Neuronal stem cell (in vitro differentiated cells): ENCODE measurements around the gene CHMP1B. TPM values are rescaled to one million over a fixed set of nuclear protein-coding genes. Genes with fewer than 3 reads are reported as not detected.

Source experiments
- DNase-seq: peaks from one replicate; pipeline ENCODE4 v3.0.0-alpha.2; 2013; ENCODE audit warnings: low spot score
- H2AFZ ChIP-seq: one replicate; pipeline ENCODE4 v1.6.1; 2013; ENCODE audit warnings: mild to moderate bottlenecking, low read length, inconsistent platforms
- H2AK5ac ChIP-seq: 2 replicates; pipeline ENCODE4 v1.6.1; 2013; ENCODE audit warnings: low read depth, mild to moderate bottlenecking, inconsistent platforms, low read length, moderate library complexity, mixed read lengths
- H2BK120ac ChIP-seq: 2 replicates; pipeline ENCODE4 v1.6.1; 2013; ENCODE audit warnings: low read depth, mild to moderate bottlenecking, inconsistent platforms, low read length, moderate library complexity, mixed read lengths
- H2BK12ac ChIP-seq: one replicate; pipeline ENCODE4 v1.6.1; 2013; ENCODE audit warnings: low read length, inconsistent platforms
- H2BK15ac ChIP-seq: 2 replicates; pipeline ENCODE4 v1.6.1; 2013; ENCODE audit warnings: mild to moderate bottlenecking, low read length, inconsistent platforms, mixed read lengths
- H2BK5ac ChIP-seq: one replicate; pipeline ENCODE4 v1.6.1; 2013; ENCODE audit warnings: inconsistent platforms, mild to moderate bottlenecking, low read length, moderate library complexity
- H3K14ac ChIP-seq: one replicate; pipeline ENCODE4 v1.6.1; 2013; ENCODE audit warnings: low read length, inconsistent platforms
- H3K18ac ChIP-seq: 2 replicates; pipeline ENCODE4 v1.6.1; 2013; ENCODE audit warnings: low read length, inconsistent platforms
- H3K23ac ChIP-seq: 2 replicates; pipeline ENCODE4 v1.6.1; 2013; ENCODE audit warnings: low read depth, mild to moderate bottlenecking, mixed read lengths, low read length, inconsistent platforms; ENCODE audit not compliant: poor library complexity
- H3K27ac ChIP-seq: replicated peaks from 3 replicates; pipeline ENCODE4 v1.5.1; 2013; ENCODE audit warnings: low read length, inconsistent platforms
- H3K27me3 ChIP-seq, 3 experiments: 2 replicates each; pipeline ENCODE4 v1.6.1; 2013; ENCODE audit warnings: low read length in 3 of 3, mild to moderate bottlenecking in 2 of 3, inconsistent platforms in 1 of 3, low read depth in 1 of 3, mixed read lengths in 1 of 3, moderate library complexity in 1 of 3; ENCODE audit not compliant: control insufficient read depth in 3 of 3, insufficient read depth in 3 of 3
- H3K36me3 ChIP-seq, 2 donors: replicated peaks in 1 of 2; 2 replicates each; pipeline ENCODE4 v1.6.1; 2013; ENCODE audit warnings: low read length in 2 of 2; ENCODE audit not compliant: control insufficient read depth in 2 of 2, insufficient read depth in 2 of 2
- H3K4ac ChIP-seq: 2 replicates; pipeline ENCODE4 v1.6.1; 2013; ENCODE audit warnings: inconsistent platforms, mild to moderate bottlenecking, low read length, moderate library complexity
- H3K4me1 ChIP-seq, 2 donors: 1 replicate in 1 of 2; 2 replicates in 1 of 2; pipeline ENCODE4 v1.6.1; 2013; ENCODE audit warnings: low read length in 2 of 2, low read depth in 1 of 2; ENCODE audit not compliant: control insufficient read depth in 2 of 2, insufficient read depth in 1 of 2
- H3K4me2 ChIP-seq: one replicate; pipeline ENCODE4 v1.6.1; 2013; ENCODE audit warnings: mild to moderate bottlenecking, low read length, inconsistent platforms; ENCODE audit not compliant: insufficient read depth, poor library complexity, severe bottlenecking
- H3K4me3 ChIP-seq, 2 donors: 2 replicates each; pipeline ENCODE4 v1.5.1; 2013; ENCODE audit warnings: low read length in 2 of 2, mild to moderate bottlenecking in 2 of 2, inconsistent platforms in 1 of 2, moderate library complexity in 1 of 2
- H3K79me1 ChIP-seq: one replicate; pipeline ENCODE4 v1.6.1; 2013; ENCODE audit warnings: low read depth, mild to moderate bottlenecking, inconsistent platforms, low read length, moderate library complexity
- H3K9ac ChIP-seq: one replicate; pipeline ENCODE4 v1.6.1; 2013; ENCODE audit warnings: mild to moderate bottlenecking, low read depth, low read length, inconsistent platforms; ENCODE audit not compliant: poor library complexity
- H3K9me3 ChIP-seq, 2 donors: replicated peaks in 1 of 2; 2 replicates each; pipeline versions ENCODE3 to v1.6.1; 2013; ENCODE audit warnings: low read length in 2 of 2, mild to moderate bottlenecking in 2 of 2, inconsistent platforms in 1 of 2, low read depth in 1 of 2, mixed read lengths in 1 of 2, moderate library complexity in 1 of 2; ENCODE audit not compliant: control insufficient read depth in 2 of 2, insufficient read depth in 1 of 2
- H4K8ac ChIP-seq: one replicate; pipeline ENCODE4 v1.6.1; 2013; ENCODE audit warnings: low read depth, mild to moderate bottlenecking, inconsistent platforms, low read length, moderate library complexity
- H4K91ac ChIP-seq: one replicate; pipeline ENCODE4 v1.6.1; 2013; ENCODE audit warnings: low read length, low read depth, mild to moderate bottlenecking, inconsistent platforms; ENCODE audit not compliant: poor library complexity
- WGBS, 2 donors: extraction: QIAGEN DNeasy Blood & Tissue Kit; methylation state at CpG; one replicate each; pipeline ENCODE4 v1.1.7; 2013; ENCODE audit warnings: missing lambda C conversion rate in 2 of 2, mixed read lengths in 1 of 2; ENCODE audit not compliant: insufficient read length in 2 of 2, insufficient replicate concordance in 1 of 2; ENCODE audit errors: extremely low coverage in 2 of 2; 5-methylcytosine and 5-hydroxymethylcytosine counted together
- polyA plus RNA-seq, 2 experiments: library from polyadenylated mRNA; stranded (reverse); fragments of 200-250 nt; gene quantifications; one replicate each; pipeline ENCODE4 v1.2.3, GENCODE V29; 2013

Gene CHMP1B
- 31.5 TPM for polyA plus RNA-seq (2013, experiment 1 of 2)
- polyA plus RNA-seq (2013, experiment 2 of 2): 31.3 TPM

- Histone ChIP-seq H3K79me1 (peaks cover 7% of the 10 kb centered on the region), H3K23ac (peak within 1 kb of the TSS; percentile 92), H3K4ac (no peak within 1 kb of the TSS), H2AK5ac (no peak within 1 kb of the TSS), H2BK120ac (no peak within 1 kb of the TSS), H3K36me3 (peaks cover 0 to 13% of the 10 kb centered on the region in 2 donors), H3K9ac (peak within 1 kb of the TSS; percentile 91), H3K27me3 (no peaks in the 10 kb centered on the region), H4K8ac (no peak within 1 kb of the TSS), H3K14ac (peak within 1 kb of the TSS; percentile 51), H4K91ac (no peak within 1 kb of the TSS), H2BK5ac (peak within 1 kb of the TSS; percentile 61), H3K4me3 (peak within 1 kb of the TSS; percentile 88 to 96), H3K4me2 (peak within 1 kb of the TSS; percentile 85), H3K9me3 (no peaks in the 10 kb centered on the region), H2BK15ac (peak within 1 kb of the TSS; percentile 70), H3K4me1 (peaks cover 5 to 11% of the 10 kb centered on the region in 2 donors), H2BK12ac (no peak within 1 kb of the TSS), H3K27ac (no peak within 1 kb of the TSS), H2AFZ (peak within 1 kb of the TSS; percentile 86), H3K18ac (peak within 1 kb of the TSS; percentile 92)
- peak; percentile 95 for DNase-seq
- no CpG with 5 or more reads among the region's 53 CpGs for WGBS, 2 donors
Measured at GRCh38 chr18:11851146-11851805, at the start of gene CHMP1B. TSS of gene CHMP1B (plus strand) at chr18:11851413. CDS start at chr18:11851512, 99 bp downstream.

- Histone ChIP-seq H4K8ac (no peak overlapping the region), H3K4me2 (no peak overlapping the region), H3K4me1 (peaks cover 1 to 12% of the 10 kb centered on the region in 2 donors), H3K23ac (no peak overlapping the region), H2BK15ac (no peak overlapping the region), H3K9ac (no peak overlapping the region), H2BK5ac (no peak overlapping the region), H3K4ac (no peak overlapping the region), H3K14ac (no peak overlapping the region), H2BK12ac (no peak overlapping the region), H3K9me3 (no peaks in the 10 kb centered on the region), H3K27ac (no peak overlapping the region), H2BK120ac (no peak overlapping the region), H3K18ac (no peak overlapping the region), H3K27me3 (no peaks in the 10 kb centered on the region), H3K36me3 (no peaks in the 10 kb centered on the region), H4K91ac (no peak overlapping the region), H3K4me3 (no peak overlapping the region), H2AFZ (no peak overlapping the region), H3K79me1 (no peaks in the 10 kb centered on the region), H2AK5ac (no peak overlapping the region)
- no peak for DNase-seq
- no CpG with 5 or more reads among the region's 4 CpGs for WGBS, 2 donors
Measured at GRCh38 chr18:11801573-11801972, 49.6 kb upstream of the CHMP1B start.

- H3K36me3 ChIP-seq: no peaks in the 10 kb centered on the region
- no peak for DNase-seq
- H3K4me1 ChIP-seq: peaks cover 1 to 12% of the 10 kb centered on the region in 2 donors
- H3K23ac ChIP-seq: no peak overlapping the region
- H3K14ac ChIP-seq: no peak overlapping the region
- peak overlapping the region in 1 of 2 donors; percentile 6 for H3K4me3 ChIP-seq
- H3K9ac ChIP-seq: no peak overlapping the region
- no peak overlapping the region for H2BK15ac ChIP-seq
- no peak overlapping the region for H2BK5ac ChIP-seq
- H3K79me1 ChIP-seq: no peaks in the 10 kb centered on the region
- no peak overlapping the region for H3K18ac ChIP-seq
- no peak overlapping the region for H3K4ac ChIP-seq
- no peak overlapping the region for H4K8ac ChIP-seq
- no peak overlapping the region for H2AK5ac ChIP-seq
- H2BK12ac ChIP-seq: no peak overlapping the region
- WGBS, 2 donors: no CpG with 5 or more reads among the region's 6 CpGs
- H2AFZ ChIP-seq: no peak overlapping the region
- H4K91ac ChIP-seq: no peak overlapping the region
- H3K9me3 ChIP-seq: no peaks in the 10 kb centered on the region
- no peak overlapping the region for H2BK120ac ChIP-seq
- H3K4me2 ChIP-seq: no peak overlapping the region
- no peak overlapping the region for H3K27ac ChIP-seq
- no peaks in the 10 kb centered on the region for H3K27me3 ChIP-seq
Measured at GRCh38 chr18:11802158-11802557, 49.1 kb upstream of the CHMP1B start.

GRCh38 chr18:11802586-11802985, 48.6 kb upstream of the CHMP1B start:
- no CpG with 5 or more reads among the region's 10 CpGs for WGBS, 2 donors
- Histone ChIP-seq H3K4me1 (peaks cover 3 to 12% of the 10 kb centered on the region in 2 donors), H2BK5ac (no peak overlapping the region)

More at GRCh38 chr18:11802586-11802985, 48.6 kb upstream of the CHMP1B start:
- Histone ChIP-seq H2BK15ac (no peak overlapping the region), H3K79me1 (no peaks in the 10 kb centered on the region), H4K91ac (no peak overlapping the region), H3K4me2 (no peak overlapping the region), H2BK12ac (no peak overlapping the region), H3K18ac (peak overlapping the region; percentile 27), H4K8ac (no peak overlapping the region), H3K4ac (no peak overlapping the region), H2BK120ac (no peak overlapping the region), H2AFZ (no peak overlapping the region), H3K23ac (no peak overlapping the region), H2AK5ac (no peak overlapping the region), H3K9me3 (no peaks in the 10 kb centered on the region), H3K27me3 (no peaks in the 10 kb centered on the region), H3K27ac (no peak overlapping the region), H3K4me3 (no peak overlapping the region), H3K14ac (no peak overlapping the region), H3K36me3 (no peaks in the 10 kb centered on the region), H3K9ac (no peak overlapping the region)
- no peak for DNase-seq
